Astrocyte of the hippocampus (primary cell): Measurements from ENCODE around the gene LAMA2.

Source experiments
- DNase-seq: peaks from one replicate; pipeline ENCODE4 v3.0.0; 2011; ENCODE audit warnings: low read depth, low spot score

Gene LAMA2

GRCh38 chr6:129209355-129209754 is 326.4 kb downstream of the LAMA2 start:
- no peak for DNase-seq

GRCh38 chr6:129210684-129211083 is 327.7 kb downstream of the LAMA2 start:
- DNase-seq, result no peak

- no peak for DNase-seq
These were observed 328.7 kb downstream of the LAMA2 start for GRCh38 chr6:129211626-129212025.

GRCh38 chr6:129212081-129212480 is 329.1 kb downstream of the LAMA2 start:
- peak; percentile 20 for DNase-seq

- DNase-seq, result no peak
These were observed 332.3 kb downstream of the LAMA2 start for GRCh38 chr6:129215246-129215645.

GRCh38 chr6:129215916-129216520 is 333.1 kb downstream of the LAMA2 start:
- no peak for DNase-seq

GRCh38 chr6:129217701-129218100 is 334.8 kb downstream of the LAMA2 start:
- DNase-seq, result no peak

GRCh38 chr6:129233458-129234134 is 350.7 kb downstream of the LAMA2 start:
- DNase-seq, result no peak

- no peak for DNase-seq
These were observed 352.4 kb downstream of the LAMA2 start for GRCh38 chr6:129235167-129236000.

- DNase-seq, result no peak
These were observed 353.1 kb downstream of the LAMA2 start for GRCh38 chr6:129236001-129236517.

GRCh38 chr6:129238991-129239390 is 356.1 kb downstream of the LAMA2 start:
- no peak for DNase-seq

- no peak for DNase-seq
These were observed 357.0 kb downstream of the LAMA2 start for GRCh38 chr6:129239825-129240491.

GRCh38 chr6:129240492-129240853 is 357.5 kb downstream of the LAMA2 start:
- no peak for DNase-seq

- DNase-seq, result no peak
These were observed 359.6 kb downstream of the LAMA2 start for GRCh38 chr6:129242546-129242945.

- no peak for DNase-seq
These were observed 360.4 kb downstream of the LAMA2 start for GRCh38 chr6:129243377-129243776.

GRCh38 chr6:129248946-129249345 is 366.0 kb downstream of the LAMA2 start:
- DNase-seq, result no peak

GRCh38 chr6:129251669-129252376 is 368.9 kb downstream of the LAMA2 start:
- DNase-seq, result peak; percentile 82

GRCh38 chr6:129252377-129253071 is 369.6 kb downstream of the LAMA2 start:
- DNase-seq, result no peak

GRCh38 chr6:129253242-129253641 is 370.3 kb downstream of the LAMA2 start:
- no peak for DNase-seq

GRCh38 chr6:129253727-129254126 is 370.8 kb downstream of the LAMA2 start:
- DNase-seq, result no peak

- DNase-seq, result no peak
These were observed 374.3 kb downstream of the LAMA2 start for GRCh38 chr6:129257196-129257595.
